HEK293 (cell line): Measurements from ENCODE around the gene DUSP22.

Source experiments
- CTCF ChIA-PET: fragments of 350-600 bp; formaldehyde crosslinking; extraction: SDS; loops from one replicate; lab custom pipeline; 2021; ENCODE audit warnings: antibody characterized with exemption; lab: Yijun Ruan, JAX
- POLR2A ChIA-PET: fragments of 300-600 bp; formaldehyde crosslinking; extraction: SDS; loops from one replicate; lab custom pipeline; 2020; ENCODE audit warnings: antibody characterized with exemption, inconsistent platforms; lab: Yijun Ruan, JAX
- H3K27ac ChIP-seq: fragments of 200-500 bp; sonication (Bioruptor generic); 2 replicates; pipeline ENCODE4 v1.5.1; 2014; ENCODE audit warnings: low read depth, low read length, control low read depth, inconsistent platforms; ENCODE audit errors: extremely low read depth
- H3K36me3 ChIP-seq, 2 experiments: fragments of 200-500 bp in 1 of 2; sonication (Bioruptor generic) in 1 of 2; 1 replicate in 1 of 2; 2 replicates in 1 of 2; pipeline ENCODE4 v1.5.1; 2014 to 2017; ENCODE audit warnings: inconsistent platforms in 2 of 2, low read length in 2 of 2; ENCODE audit not compliant: control insufficient read depth in 2 of 2, insufficient read depth in 1 of 2
- H3K4me1 ChIP-seq: fragments of 200-500 bp; sonication (Bioruptor generic); 2 replicates; pipeline ENCODE4 v1.5.1; 2014; ENCODE audit warnings: mild to moderate bottlenecking, low read length, inconsistent platforms; ENCODE audit not compliant: control insufficient read depth, insufficient read depth
- H3K4me3 ChIP-seq: 2 replicates; pipeline ENCODE4 v1.5.1; 2011; ENCODE audit warnings: low read depth, mild to moderate bottlenecking, control low read depth, low read length, moderate library complexity
- H3K9me3 ChIP-seq: fragments of 200-500 bp; sonication (Bioruptor generic); 2 replicates; pipeline ENCODE4 v1.5.1; 2014; ENCODE audit warnings: low read depth, low read length, inconsistent platforms; ENCODE audit not compliant: control insufficient read depth, insufficient read depth
- GFI1B ChIP-seq: fragments of 450-650 bp; formaldehyde crosslinking; IDR thresholded peaks from 2 replicates; pipeline ENCODE4 v1.5.1; 2016; ENCODE audit warnings: missing biosample characterization, missing genetic modification characterization
- GLIS2 ChIP-seq: fragments of 450-650 bp; formaldehyde crosslinking; IDR thresholded peaks from 2 replicates; pipeline ENCODE4 v1.5.1; 2016; ENCODE audit warnings: missing biosample characterization, missing genetic modification characterization
- KLF7 ChIP-seq: fragments of 450-650 bp; formaldehyde crosslinking; IDR thresholded peaks from 2 replicates; pipeline ENCODE4 v1.5.1; 2016; ENCODE audit warnings: missing biosample characterization, missing genetic modification characterization, borderline replicate concordance
- MYNN ChIP-seq: fragments of 450-650 bp; formaldehyde crosslinking; IDR thresholded peaks from 2 replicates; pipeline ENCODE4 v1.5.1; 2016; ENCODE audit warnings: missing biosample characterization, missing genetic modification characterization, borderline replicate concordance
- REPIN1 ChIP-seq: fragments of 450-650 bp; formaldehyde crosslinking; IDR thresholded peaks from 2 replicates; pipeline ENCODE4 v1.5.1; 2017; ENCODE audit warnings: missing biosample characterization, missing genetic modification characterization, low read depth
- SP3 ChIP-seq: fragments of 450-650 bp; formaldehyde crosslinking; IDR thresholded peaks from 2 replicates; pipeline ENCODE4 v1.5.1; 2016; ENCODE audit warnings: missing biosample characterization, missing genetic modification characterization
- ZEB2 ChIP-seq: fragments of 450-650 bp; formaldehyde crosslinking; IDR thresholded peaks from 2 replicates; pipeline ENCODE4 v1.5.1; 2016; ENCODE audit warnings: missing biosample characterization, missing genetic modification characterization
- ZFP41 ChIP-seq: fragments of 450-650 bp; formaldehyde crosslinking; IDR thresholded peaks from 2 replicates; pipeline ENCODE4 v1.5.1; 2016; ENCODE audit warnings: missing biosample characterization, missing genetic modification characterization, borderline replicate concordance
- ZIC2 ChIP-seq: fragments of 450-650 bp; formaldehyde crosslinking; IDR thresholded peaks from 2 replicates; pipeline ENCODE4 v1.5.1; 2016; ENCODE audit warnings: missing biosample characterization, missing genetic modification characterization
- ZNF133 ChIP-seq: fragments of 450-650 bp; formaldehyde crosslinking; IDR thresholded peaks from 2 replicates; pipeline ENCODE4 v1.5.1; 2016; ENCODE audit warnings: missing biosample characterization, missing genetic modification characterization
- ZNF341 ChIP-seq: fragments of 450-650 bp; formaldehyde crosslinking; IDR thresholded peaks from 2 replicates; pipeline ENCODE4; 2016; ENCODE audit warnings: low read depth, missing biosample characterization, missing genetic modification characterization
- ZNF354C ChIP-seq: fragments of 450-650 bp; formaldehyde crosslinking; IDR thresholded peaks from 2 replicates; pipeline ENCODE4 v1.5.1; 2016; ENCODE audit warnings: missing biosample characterization, missing genetic modification characterization, low read depth, borderline replicate concordance
- ZNF48 ChIP-seq: fragments of 450-650 bp; formaldehyde crosslinking; IDR thresholded peaks from 2 replicates; pipeline ENCODE4 v1.5.1; 2016; ENCODE audit warnings: missing biosample characterization, missing genetic modification characterization
- ZNF548 ChIP-seq: fragments of 450-650 bp; formaldehyde crosslinking; IDR thresholded peaks from 2 replicates; pipeline ENCODE4 v1.5.1; 2016; ENCODE audit warnings: missing biosample characterization, missing genetic modification characterization
- ZNF560 ChIP-seq: fragments of 450-650 bp; formaldehyde crosslinking; IDR thresholded peaks from 2 replicates; pipeline ENCODE4 v1.5.1; 2017; ENCODE audit warnings: missing biosample characterization, missing genetic modification characterization, borderline replicate concordance
- ZNF600 ChIP-seq: fragments of 450-650 bp; formaldehyde crosslinking; IDR thresholded peaks from 2 replicates; pipeline ENCODE4 v1.5.1; 2016; ENCODE audit warnings: missing biosample characterization, missing genetic modification characterization
- ZNF677 ChIP-seq: fragments of 450-650 bp; IDR thresholded peaks from 2 replicates; pipeline ENCODE4 v1.5.0; 2018; ENCODE audit warnings: missing biosample characterization, mild to moderate bottlenecking, missing genetic modification characterization, moderate library complexity
- ZNF777 ChIP-seq: fragments of 450-650 bp; formaldehyde crosslinking; IDR thresholded peaks from 2 replicates; pipeline ENCODE4 v1.5.1; 2017; ENCODE audit warnings: missing biosample characterization, missing genetic modification characterization, borderline replicate concordance
- TF ChIP-seq, protein P1 (sequence below): fragments of 450-650 bp; formaldehyde crosslinking; optimal IDR thresholded peaks from 2 replicates; pipeline ENCODE3; 2016; ENCODE audit warnings: missing biosample characterization, mild to moderate bottlenecking, missing genetic modification characterization
- TF ChIP-seq, protein P2 (sequence below): fragments of 450-650 bp; formaldehyde crosslinking; IDR thresholded peaks from 2 replicates; pipeline ENCODE4; 2016; ENCODE audit warnings: missing biosample characterization, missing genetic modification characterization
- TF ChIP-seq, protein P3 (sequence below): fragments of 450-650 bp; formaldehyde crosslinking; IDR thresholded peaks from 2 replicates; pipeline ENCODE4 v1.5.1; 2017; ENCODE audit warnings: missing biosample characterization, mild to moderate bottlenecking, missing genetic modification characterization, moderate library complexity

DUSP22 gene

DNA sequence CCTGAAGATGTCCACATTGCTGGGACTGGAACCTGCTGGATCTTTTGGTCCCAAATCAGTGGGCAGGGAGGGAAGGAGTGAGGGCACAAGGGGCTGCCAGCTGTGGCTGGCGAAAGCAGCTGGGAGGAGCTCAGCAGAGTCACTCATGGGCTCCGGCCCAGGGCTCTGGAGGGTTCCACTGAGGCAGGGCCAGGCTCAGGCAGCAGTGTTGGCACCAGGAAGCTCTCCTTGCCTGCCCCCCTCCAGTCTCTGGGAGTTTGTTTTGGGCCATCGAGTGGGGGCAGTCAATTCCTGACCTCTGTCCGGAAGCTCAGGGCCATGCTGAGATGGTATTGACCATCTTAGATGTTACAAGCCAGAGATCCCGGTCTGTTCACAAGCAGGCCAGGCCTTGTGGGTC, 60.2 kb downstream of the DUSP22 start:
- TF ChIP-seq REPIN1 (tag by site-specific recombination) (no peak), ZNF600 (tag by site-specific recombination) (no peak), ZNF560 (tag by site-specific recombination) (no peak), ZNF548 (tag by site-specific recombination) (no peak), ZNF677 (no peak), ZFP41 (tag by site-specific recombination) (no peak), KLF7 (tag by site-specific recombination) (no peak), SP3 (tag by site-specific recombination) (no peak), ZNF48 (tag by site-specific recombination) (no peak), GFI1B (tag by site-specific recombination) (no peak), ZNF777 (tag by site-specific recombination) (no peak), MYNN (tag by site-specific recombination) (no peak), ZNF354C (tag by site-specific recombination) (no peak), ZNF341 (no peak), ZEB2 (tag by site-specific recombination) (no peak)
- TF ChIP-seq, protein P1, sequence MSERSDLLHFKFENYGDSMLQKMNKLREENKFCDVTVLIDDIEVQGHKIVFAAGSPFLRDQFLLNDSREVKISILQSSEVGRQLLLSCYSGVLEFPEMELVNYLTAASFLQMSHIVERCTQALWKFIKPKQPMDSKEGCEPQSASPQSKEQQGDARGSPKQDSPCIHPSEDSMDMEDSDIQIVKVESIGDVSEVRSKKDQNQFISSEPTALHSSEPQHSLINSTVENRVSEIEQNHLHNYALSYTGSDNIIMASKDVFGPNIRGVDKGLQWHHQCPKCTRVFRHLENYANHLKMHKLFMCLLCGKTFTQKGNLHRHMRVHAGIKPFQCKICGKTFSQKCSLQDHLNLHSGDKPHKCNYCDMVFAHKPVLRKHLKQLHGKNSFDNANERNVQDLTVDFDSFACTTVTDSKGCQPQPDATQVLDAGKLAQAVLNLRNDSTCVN (tag by site-specific recombination): no peak
- TF ChIP-seq, protein P2, sequence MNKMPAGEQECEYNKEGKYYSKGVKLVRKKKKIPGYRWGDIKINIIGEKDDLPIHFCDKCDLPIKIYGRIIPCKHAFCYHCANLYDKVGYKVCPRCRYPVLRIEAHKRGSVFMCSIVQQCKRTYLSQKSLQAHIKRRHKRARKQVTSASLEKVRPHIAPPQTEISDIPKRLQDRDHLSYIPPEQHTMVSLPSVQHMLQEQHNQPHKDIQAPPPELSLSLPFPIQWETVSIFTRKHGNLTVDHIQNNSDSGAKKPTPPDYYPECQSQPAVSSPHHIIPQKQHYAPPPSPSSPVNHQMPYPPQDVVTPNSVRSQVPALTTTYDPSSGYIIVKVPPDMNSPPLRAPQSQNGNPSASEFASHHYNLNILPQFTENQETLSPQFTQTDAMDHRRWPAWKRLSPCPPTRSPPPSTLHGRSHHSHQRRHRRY (tag by site-specific recombination): no peak
- TF ChIP-seq, protein P3, sequence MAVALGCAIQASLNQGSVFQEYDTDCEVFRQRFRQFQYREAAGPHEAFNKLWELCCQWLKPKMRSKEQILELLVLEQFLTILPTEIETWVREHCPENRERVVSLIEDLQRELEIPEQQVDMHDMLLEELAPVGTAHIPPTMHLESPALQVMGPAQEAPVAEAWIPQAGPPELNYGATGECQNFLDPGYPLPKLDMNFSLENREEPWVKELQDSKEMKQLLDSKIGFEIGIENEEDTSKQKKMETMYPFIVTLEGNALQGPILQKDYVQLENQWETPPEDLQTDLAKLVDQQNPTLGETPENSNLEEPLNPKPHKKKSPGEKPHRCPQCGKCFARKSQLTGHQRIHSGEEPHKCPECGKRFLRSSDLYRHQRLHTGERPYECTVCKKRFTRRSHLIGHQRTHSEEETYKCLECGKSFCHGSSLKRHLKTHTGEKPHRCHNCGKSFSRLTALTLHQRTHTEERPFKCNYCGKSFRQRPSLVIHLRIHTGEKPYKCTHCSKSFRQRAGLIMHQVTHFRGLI: no peak
- CTCF ChIA-PET: interaction anchor here (1.3 kb wide), 2 partner anchors 9 to 14 kb away, joined by 3 to 4 read pairs; no protein-coding TSS in a partner anchor
- no peak overlapping the region for H3K27ac ChIP-seq
- no peak overlapping the region for H3K4me3 ChIP-seq
- H3K36me3 ChIP-seq: peaks cover 0 to 3% of the 10 kb centered on the region in 2 experiments; a peak in 1 of 3 replicates
- H3K9me3 ChIP-seq: no peaks in the 10 kb centered on the region
- POLR2A ChIA-PET: no interaction called here
- H3K4me1 ChIP-seq: 0 out of 2 replicates have a peak, but pooled peaks cover 3% of the 10 kb centered on the region

DNA sequence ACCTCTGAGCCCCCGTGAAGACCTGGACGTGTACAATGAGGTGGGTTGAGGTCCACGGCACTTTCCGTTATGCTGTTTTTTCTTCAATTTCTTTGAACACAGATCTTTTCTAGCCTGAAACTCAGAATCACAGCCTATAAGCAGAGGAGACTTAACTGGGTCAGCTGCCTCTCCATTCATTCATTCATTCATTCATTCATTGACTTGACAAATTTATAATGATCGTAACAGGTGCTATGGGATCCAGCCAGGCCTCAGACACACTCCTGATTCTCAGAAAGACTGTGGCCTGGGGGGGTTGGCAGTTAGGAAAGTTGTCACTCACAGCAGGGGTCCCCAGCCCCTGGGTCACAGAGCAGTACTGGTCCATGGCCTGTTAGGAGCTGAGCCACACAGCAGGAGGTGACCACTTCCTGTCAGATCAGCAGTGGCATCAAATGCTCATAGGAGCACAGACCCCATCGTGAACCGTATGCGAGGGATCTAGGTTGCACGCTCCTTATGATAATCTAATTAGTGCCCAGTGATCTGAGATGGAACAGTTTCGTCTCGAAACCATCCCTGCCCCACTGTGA, 60.7 kb downstream of the DUSP22 start:
- CTCF ChIA-PET: interaction anchor here (0.6 to 1.3 kb wide), 3 partner anchors 9 to 34 kb away, joined by 3 to 4 read pairs (median 3); no protein-coding TSS in a partner anchor
- H3K9me3 ChIP-seq: no peaks in the 10 kb centered on the region
- 0 out of 2 replicates have a peak, but pooled peaks cover 3% of the 10 kb centered on the region for H3K4me1 ChIP-seq
- POLR2A ChIA-PET: no interaction called here
- no peak overlapping the region for H3K4me3 ChIP-seq
- H3K36me3 ChIP-seq: peaks cover 0 to 2% of the 10 kb centered on the region in 2 experiments; a peak in 1 of 3 replicates
- H3K27ac ChIP-seq: no peak overlapping the region
- TF ChIP-seq ZNF133 (tag by site-specific recombination) (no peak), ZIC2 (peak; percentile 59), GLIS2 (tag by site-specific recombination) (no peak)
- TF ChIP-seq, all 188 proteins: peak for 1
